Measurements from ENCODE around the gene MPC1. TPM values are rescaled to one million over a fixed set of nuclear protein-coding genes. Genes with fewer than 3 reads are reported as not detected.

Gene MPC1
- total RNA-seq, 4 donors from 2014 or later, result 43.1 to 64.3 (median 59.5) TPM

DNA sequence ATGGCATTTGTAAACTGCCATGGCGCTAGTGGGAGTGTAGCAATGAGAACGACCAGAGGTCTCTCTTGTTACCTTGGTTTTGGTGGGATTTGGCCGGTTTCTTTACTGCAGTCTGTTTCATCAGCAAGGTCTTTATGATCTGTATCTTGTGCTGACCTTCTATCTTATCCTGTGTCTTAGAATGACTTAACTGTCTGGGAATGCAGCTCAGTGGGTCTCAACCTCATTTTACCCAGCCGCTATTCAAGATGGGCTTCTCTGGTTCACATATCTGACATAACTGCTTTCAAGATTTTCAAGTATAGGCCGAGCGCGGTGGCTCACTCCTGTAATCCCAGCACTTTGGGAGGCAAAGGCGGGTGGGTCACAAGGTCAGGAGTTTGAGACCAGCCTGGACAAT, 38.5 kb downstream of the MPC1 start:
- TF ChIP-seq POLR2A (IDR thresholded peaks at IDR 0.05), result no peak
- TF ChIP-seq, protein P1, sequence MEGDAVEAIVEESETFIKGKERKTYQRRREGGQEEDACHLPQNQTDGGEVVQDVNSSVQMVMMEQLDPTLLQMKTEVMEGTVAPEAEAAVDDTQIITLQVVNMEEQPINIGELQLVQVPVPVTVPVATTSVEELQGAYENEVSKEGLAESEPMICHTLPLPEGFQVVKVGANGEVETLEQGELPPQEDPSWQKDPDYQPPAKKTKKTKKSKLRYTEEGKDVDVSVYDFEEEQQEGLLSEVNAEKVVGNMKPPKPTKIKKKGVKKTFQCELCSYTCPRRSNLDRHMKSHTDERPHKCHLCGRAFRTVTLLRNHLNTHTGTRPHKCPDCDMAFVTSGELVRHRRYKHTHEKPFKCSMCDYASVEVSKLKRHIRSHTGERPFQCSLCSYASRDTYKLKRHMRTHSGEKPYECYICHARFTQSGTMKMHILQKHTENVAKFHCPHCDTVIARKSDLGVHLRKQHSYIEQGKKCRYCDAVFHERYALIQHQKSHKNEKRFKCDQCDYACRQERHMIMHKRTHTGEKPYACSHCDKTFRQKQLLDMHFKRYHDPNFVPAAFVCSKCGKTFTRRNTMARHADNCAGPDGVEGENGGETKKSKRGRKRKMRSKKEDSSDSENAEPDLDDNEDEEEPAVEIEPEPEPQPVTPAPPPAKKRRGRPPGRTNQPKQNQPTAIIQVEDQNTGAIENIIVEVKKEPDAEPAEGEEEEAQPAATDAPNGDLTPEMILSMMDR (IDR thresholded peaks at IDR 0.05), result no peak
- intact Hi-C loops (cut with DNase I), result loop anchor here (5.0 kb wide), 1 partner anchor 38 kb away; the partner anchor contains the start of gene MPC1

DNA sequence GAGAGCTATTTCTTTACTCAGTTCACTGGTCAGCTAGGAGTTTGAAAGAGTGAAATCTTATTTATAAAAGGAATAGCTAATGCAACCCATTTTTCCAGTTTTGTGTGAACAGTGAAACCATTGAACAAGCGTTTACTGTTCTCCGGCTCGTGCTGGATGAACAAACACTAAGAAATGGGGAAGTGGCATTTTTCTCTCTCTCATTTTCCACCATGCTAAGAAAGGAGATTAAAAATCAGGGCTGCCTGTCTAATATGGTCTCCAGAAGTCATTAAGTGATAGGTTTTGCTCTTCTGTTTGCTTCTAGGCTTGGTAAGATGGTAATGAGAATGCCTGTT, 39.6 kb downstream of the MPC1 start:
- Histone ChIP-seq H3K27me3 (no peaks in the 10 kb centered on the region), H3K4me1 (peaks cover 25 to 46% (median 28%) of the 10 kb centered on the region in 3 donors), H3K9me3 (no peaks in the 10 kb centered on the region), H3K4me3 (peak overlapping the region; percentile 89 to 98 (median 96)), H3K36me3 (no peaks in the 10 kb centered on the region), H3K27ac (peak overlapping the region; percentile 94 to 98 (median 96))
- intact Hi-C loops (cut with DNase I), result loop anchor here (5.0 kb wide), 1 partner anchor 39 kb away; the partner anchor contains the start of gene MPC1
- 13 to 18% methylated on average over 3 of the region's 3 CpGs for WGBS, 2 donors
- no peak for TF ChIP-seq POLR2A (IDR thresholded peaks at IDR 0.05)
- TF ChIP-seq, protein P1 (IDR thresholded peaks at IDR 0.05), result no peak
- no peak for DNase-seq

More for the DNA sequence above, 38.5 kb downstream of the MPC1 start:
- no peaks in the 10 kb centered on the region for H3K36me3 ChIP-seq
- no peak overlapping the region for H3K27ac ChIP-seq
- H3K4me1 ChIP-seq, result peaks cover 20 to 35% (median 22%) of the 10 kb centered on the region in 3 donors
- WGBS, 2 donors, result 86 to 97% methylated on average over 4 of the region's 8 CpGs
- H3K9me3 ChIP-seq, result no peaks in the 10 kb centered on the region
- H3K27me3 ChIP-seq, result no peaks in the 10 kb centered on the region
- H3K4me3 ChIP-seq, result no peak overlapping the region
- no peak for DNase-seq

DNA sequence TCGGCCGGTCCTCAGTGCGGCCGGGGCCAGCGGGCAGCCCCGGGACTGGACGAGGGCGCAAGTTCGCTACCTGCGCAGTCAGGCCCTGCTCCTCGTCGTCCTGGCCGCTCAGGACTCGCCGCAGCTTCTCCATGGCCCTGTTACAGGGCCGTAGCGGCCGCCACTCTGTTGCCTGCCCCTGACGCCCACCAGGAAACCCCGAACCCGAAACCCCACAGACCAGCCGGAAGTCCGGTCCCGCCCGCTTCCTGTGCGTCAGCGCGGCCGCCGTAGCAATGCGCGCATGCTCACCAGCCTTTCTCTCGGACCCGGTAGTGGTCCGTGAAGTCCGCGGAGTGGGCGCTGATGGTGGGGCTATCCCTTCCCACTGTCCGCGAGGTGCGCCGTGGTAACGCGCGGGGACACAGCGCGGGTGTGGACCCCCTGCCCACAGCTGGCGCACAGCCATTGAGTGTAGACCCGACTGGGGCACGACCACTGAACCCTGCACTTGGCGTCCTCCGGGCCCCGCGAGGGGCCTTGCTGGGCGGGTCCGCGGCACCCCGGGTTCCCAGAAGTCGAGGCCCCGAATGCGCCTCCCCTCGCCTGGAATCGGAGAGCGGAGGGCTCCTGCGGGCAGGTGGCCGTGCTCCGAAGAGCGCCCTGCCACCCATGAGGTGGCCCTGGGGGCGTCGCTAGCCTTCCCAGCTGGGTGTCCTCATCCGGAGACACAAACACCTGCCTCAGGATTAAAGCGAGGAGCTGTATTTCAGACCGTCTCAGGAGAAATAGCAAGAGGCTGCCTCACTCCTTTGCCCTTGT, 40.2 kb downstream of the MPC1 start, which contains the start of gene SFT2D1:
Gene SFT2D1 (minus strand): TSS at position 197 of the 801 bp plus-strand sequence. CDS start 64 bp downstream, at position 133.
- H3K4me3 ChIP-seq, result peak within 1 kb of the TSS; percentile 89 to 98 (median 96)
- peak within 1 kb of the TSS; percentile 94 to 98 (median 96) for H3K27ac ChIP-seq
- H3K4me1 ChIP-seq, result peaks cover 25 to 49% (median 28%) of the 10 kb centered on the region in 3 donors
- H3K27me3 ChIP-seq, result no peaks in the 10 kb centered on the region
- peak; percentile 38 for DNase-seq
- 0% methylated on average over 2 to 3 of the region's 73 CpGs for WGBS, 2 donors
- TF ChIP-seq, protein P1 (IDR thresholded peaks at IDR 0.05), result peak in 1 of 6 experiments; percentile 21
- TF ChIP-seq POLR2A (IDR thresholded peaks at IDR 0.05), result peak in 3 of 4 donors; percentile 76 to 96 (median 89)
- H3K9me3 ChIP-seq, result no peaks in the 10 kb centered on the region
- intact Hi-C loops (cut with DNase I), result loop anchor here (5.0 kb wide), 1 partner anchor 40 kb away; the partner anchor contains the start of gene MPC1
- H3K36me3 ChIP-seq, result peaks cover 0 to 5% (median 0%) of the 10 kb centered on the region in 3 donors

DNA sequence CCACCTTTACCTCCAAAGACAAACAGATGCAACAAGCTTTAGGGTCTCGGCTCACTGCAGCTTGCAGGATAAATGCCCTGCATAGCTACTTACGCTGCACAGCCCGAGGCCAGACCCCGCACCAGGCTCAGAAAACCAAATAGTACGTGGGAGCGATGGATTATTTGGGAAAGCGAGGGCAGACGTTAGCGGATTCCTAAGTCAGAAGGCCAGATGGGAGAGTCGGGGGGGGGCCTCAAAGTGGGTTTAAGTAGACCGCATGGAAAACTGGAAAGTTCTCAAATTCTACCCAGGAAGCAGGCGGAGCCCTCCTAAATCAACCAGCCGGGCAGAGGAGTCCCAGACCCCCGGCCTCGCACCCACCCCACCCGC, 40.8 kb downstream of the MPC1 start:
- intact Hi-C loops (cut with DNase I), result loop anchor here (5.0 kb wide), 1 partner anchor 40 kb away; the partner anchor contains the start of gene MPC1
- 2 to 3% methylated on average over 11 to 12 of the region's 16 CpGs for WGBS, 2 donors
- H3K27ac ChIP-seq, result peak overlapping the region; percentile 94 to 98 (median 96)
- H3K27me3 ChIP-seq, result no peaks in the 10 kb centered on the region
- H3K4me1 ChIP-seq, result peaks cover 25 to 55% (median 28%) of the 10 kb centered on the region in 3 donors
- no peaks in the 10 kb centered on the region for H3K9me3 ChIP-seq
- no peak for DNase-seq
- TF ChIP-seq, protein P1 (IDR thresholded peaks at IDR 0.05), result no peak
- no peak for TF ChIP-seq POLR2A (IDR thresholded peaks at IDR 0.05)
- H3K4me3 ChIP-seq, result peak overlapping the region; percentile 89 to 98 (median 96)
- H3K36me3 ChIP-seq, result peaks cover 0 to 11% (median 4%) of the 10 kb centered on the region in 3 donors

DNA sequence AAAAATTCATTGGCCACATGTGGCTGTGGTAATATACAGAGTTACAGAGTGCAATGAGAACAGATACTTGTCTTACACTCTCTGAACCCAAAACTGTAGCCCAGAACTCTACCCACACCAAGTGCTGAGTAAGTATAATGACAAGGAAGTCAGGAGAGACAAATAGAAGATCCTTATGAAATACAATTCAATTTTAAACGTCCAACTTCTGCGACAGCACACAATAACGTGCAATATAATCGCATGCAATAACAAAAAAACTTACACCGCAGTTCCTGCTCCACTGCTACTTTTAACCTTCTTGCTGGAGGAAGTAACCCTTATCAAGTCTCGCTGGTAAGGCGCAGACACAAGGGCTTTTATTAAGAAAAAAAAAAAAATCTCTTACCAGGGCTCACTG, 41.3 kb downstream of the MPC1 start:
- intact Hi-C loops (cut with DNase I), result loop anchor here (5.0 kb wide), 1 partner anchor 41 kb away; the partner anchor contains the start of gene MPC1
- TF ChIP-seq, protein P1 (IDR thresholded peaks at IDR 0.05), result no peak
- TF ChIP-seq POLR2A (IDR thresholded peaks at IDR 0.05), result no peak
- Histone ChIP-seq H3K27me3 (no peaks in the 10 kb centered on the region), H3K36me3 (peaks cover 0 to 16% (median 4%) of the 10 kb centered on the region in 3 donors), H3K4me1 (peaks cover 25 to 60% (median 28%) of the 10 kb centered on the region in 3 donors), H3K4me3 (peak overlapping the region; percentile 89 to 98 (median 96)), H3K9me3 (no peaks in the 10 kb centered on the region), H3K27ac (peak overlapping the region in 3 of 4 donors; percentile 94 to 98 (median 97))
- no peak for DNase-seq
- 28 to 51% methylated on average over 7 of the region's 7 CpGs for WGBS, 2 donors

Measured in esophagus squamous epithelium (tissue), 5 donors.